HepG2 (cell line): ENCODE measurements around the gene DNAJC13. TPM values are rescaled to one million over a fixed set of nuclear protein-coding genes. Genes with fewer than 3 reads are reported as not detected.

ENCODE experiments used
- ATAC-seq: fragments of 200-7000 bp; cut with Tn5 transposase; 3 replicates; pipeline ENCODE4 v1.9.1; 2020; ENCODE audit warnings: mild to moderate bottlenecking, moderate library complexity
- BruUV-seq: library from RNA; stranded (reverse); fragments of 400-500 nt; replicated peaks from 2 replicates; lab custom pipeline; 2021; lab: Mats Ljungman, UMichigan
- CTCF ChIA-PET: fragments of 300-600 bp; formaldehyde crosslinking; extraction: SDS; loops from one replicate; lab custom pipeline; 2021; ENCODE audit warnings: low total read pairs, inconsistent platforms, low intra/inter-chr PET ratio; lab: Yijun Ruan, JAX
- POLR2A ChIA-PET: fragments of 350-600 bp; sonication (Branson Sonifier 250); formaldehyde crosslinking; loops from one replicate; lab custom pipeline; 2020; ENCODE audit warnings: antibody characterized with exemption, inconsistent platforms; lab: Yijun Ruan, JAX
- DNase-seq: peaks from one replicate; pipeline ENCODE4 v3.0.0-alpha.2; 2015; ENCODE audit warnings: low spot score
- FAIRE-seq: peaks from 3 replicates; lab custom pipeline; 2011; peaks lifted over from hg19 to GRCh38; lab: Jason Lieb, UNC
- H2AFZ ChIP-seq: one replicate; pipeline ENCODE4 v1.6.1; 2011; ENCODE audit warnings: low read length, inconsistent platforms
- H3K27ac ChIP-seq: fragments of 300-600 bp; 3 replicates; pipeline ENCODE4 v1.8.0; 2011; ENCODE audit warnings: mixed run types, mild to moderate bottlenecking, mixed read lengths, low read length, inconsistent platforms; ENCODE audit not compliant: insufficient read depth; ENCODE audit errors: extremely low read length
- H3K27me3 ChIP-seq, 2 experiments: fragments of 200-600 bp in 1 of 2; 2 replicates in 1 of 2; 3 replicates in 1 of 2; pipeline versions ENCODE4 v1.6.0 to v1.8.0; 2011; ENCODE audit warnings: low read length in 2 of 2, mild to moderate bottlenecking in 2 of 2, moderate library complexity in 2 of 2, inconsistent platforms in 1 of 2; ENCODE audit not compliant: insufficient read depth in 2 of 2, control insufficient read depth in 1 of 2
- H3K36me3 ChIP-seq, 2 experiments: fragments of 200-600 bp in 1 of 2; replicated peaks in 1 of 2; 2 replicates in 1 of 2; 3 replicates in 1 of 2; pipeline versions ENCODE4 v1.5.1 to v1.8.0; 2011; ENCODE audit warnings: low read length in 2 of 2, inconsistent platforms in 1 of 2; ENCODE audit not compliant: insufficient read depth in 2 of 2, control insufficient read depth in 1 of 2
- H3K4me1 ChIP-seq: 2 replicates; pipeline ENCODE4 v1.5.1; 2012; ENCODE audit warnings: low read length, inconsistent platforms; ENCODE audit not compliant: insufficient read depth
- H3K4me2 ChIP-seq: 2 replicates; pipeline ENCODE4 v1.6.0; 2011; ENCODE audit warnings: low read depth, low read length, inconsistent platforms
- H3K4me3 ChIP-seq, 3 experiments: fragments of 200-600 bp in 1 of 3; sonication (generic), shearing (Covaris generic) in 1 of 3; replicated peaks in 1 of 3; 2 replicates each; pipeline ENCODE4 v1.5.1; 2011 to 2016; ENCODE audit warnings: low read length in 3 of 3, inconsistent platforms in 2 of 3, low read depth in 2 of 3, mild to moderate bottlenecking in 2 of 3, control low read depth in 1 of 3, mixed read lengths in 1 of 3; ENCODE audit not compliant: insufficient read depth in 1 of 3
- H3K79me2 ChIP-seq: one replicate; pipeline ENCODE4 v1.6.1; 2011; ENCODE audit warnings: low read length, inconsistent platforms; ENCODE audit not compliant: insufficient read depth
- H3K9ac ChIP-seq: 2 replicates; pipeline ENCODE4 v1.6.0; 2011; ENCODE audit warnings: mild to moderate bottlenecking, low read depth, low read length, inconsistent platforms; ENCODE audit not compliant: insufficient read depth
- H3K9me3 ChIP-seq: 2 replicates; pipeline ENCODE4 v1.5.1; 2012; ENCODE audit warnings: mild to moderate bottlenecking, low read length
- H4K20me1 ChIP-seq: 2 replicates; pipeline ENCODE4 v1.6.0; 2011; ENCODE audit warnings: inconsistent platforms, mild to moderate bottlenecking, low read length, moderate library complexity; ENCODE audit not compliant: insufficient read depth
- HDAC2 ChIP-seq: sonication (generic); formaldehyde crosslinking; IDR thresholded peaks from 2 replicates; pipeline ENCODE4 v1.4.0; 2020; ENCODE audit warnings: missing genetic modification reagents
- HNRNPUL1 ChIP-seq: fragments of 200-400 bp; formaldehyde crosslinking; IDR thresholded peaks from 2 replicates; pipeline ENCODE4 v1.6.1; 2017; ENCODE audit warnings: low read depth, mild to moderate bottlenecking, low read length, moderate library complexity
- SKI ChIP-seq: fragments of 450-650 bp; IDR thresholded peaks from one replicate; pipeline ENCODE4 v1.6.1; 2018; ENCODE audit warnings: mild to moderate bottlenecking; ENCODE audit not compliant: partially characterized antibody
- ZNF264 ChIP-seq: sonication (generic); formaldehyde crosslinking; IDR thresholded peaks from 2 replicates; pipeline ENCODE4 v1.4.0; 2020; ENCODE audit warnings: missing genetic modification reagents
- ZNF432 ChIP-seq: sonication (generic); formaldehyde crosslinking; IDR thresholded peaks from 2 replicates; pipeline ENCODE4 v1.5.0; 2020; ENCODE audit warnings: missing genetic modification reagents, mild to moderate bottlenecking, borderline replicate concordance
- ZNF558 ChIP-seq: sonication (generic); formaldehyde crosslinking; IDR thresholded peaks from 2 replicates; pipeline ENCODE4 v1.9.0; 2022; ENCODE audit warnings: mild to moderate bottlenecking, missing genetic modification reagents, borderline replicate concordance
- ZNF782 ChIP-seq: sonication (generic); formaldehyde crosslinking; IDR thresholded peaks from 2 replicates; pipeline ENCODE4 v1.4.0; 2020; ENCODE audit warnings: missing genetic modification reagents, mild to moderate bottlenecking, borderline replicate concordance
- WGBS: methylation state at CpG from one replicate; pipeline ENCODE4 v1.1.6; 2017; ENCODE audit warnings: low lambda C conversion rate; 5-methylcytosine and 5-hydroxymethylcytosine counted together
- in situ Hi-C: cut with HindIII; loops from 2 replicates; pipeline ENCODE4 v1.10.0; 2017; ENCODE audit warnings: low pct_unique_long_range_greater_than_20kb; ENCODE audit not compliant: extremely low pct_ligation_motif_present
- intact Hi-C: fragments of 100-400 bp; cut with micrococcal nuclease; formaldehyde crosslinking; loops from one replicate; pipeline ENCODE4 v1.10.0; 2022; ENCODE audit not compliant: unreplicated experiment
- polyA plus RNA-seq, 8 experiments: library from polyadenylated mRNA; depleted of rRNA in 3 of 8; stranded (reverse) in 7 of 8; unstranded in 1 of 8; fragments of >200 nt; fragmentation: Illumina TruSeq in 4 of 8; extraction: Trizol in 4 of 8; gene quantifications; 2 replicates each; pipeline versions ENCODE4 v1.2.1 to v1.2.3, GENCODE V29; 2011 to 2016; ENCODE audit warnings: low read depth in 4 of 8, missing spikeins in 1 of 8, mixed read lengths in 1 of 8; ENCODE audit not compliant: insufficient read depth in 1 of 8
- total RNA-seq, 5 experiments: library from RNA; depleted of rRNA; stranded (reverse); fragments of >200 nt; fragmentation: Illumina TruSeq; extraction: Trizol; gene quantifications; 2 replicates each; pipeline ENCODE4 v1.2.3, GENCODE V29; 2016; ENCODE audit warnings: low read depth in 1 of 5
- TF ChIP-seq, protein P1 (sequence below): sonication (generic); formaldehyde crosslinking; IDR thresholded peaks from 2 replicates; pipeline ENCODE4 v1.9.0; 2021; ENCODE audit warnings: mild to moderate bottlenecking, missing genetic modification reagents
- TF ChIP-seq, protein P2 (sequence below): sonication (generic); formaldehyde crosslinking; IDR thresholded peaks from 2 replicates; pipeline ENCODE4 v1.4.0; 2020; ENCODE audit warnings: mild to moderate bottlenecking, missing genetic modification reagents
- TF ChIP-seq, protein P3 (sequence below): sonication (generic); formaldehyde crosslinking; IDR thresholded peaks from 2 replicates; pipeline ENCODE4 v1.5.1; 2020; ENCODE audit warnings: missing genetic modification reagents, mild to moderate bottlenecking, borderline replicate concordance
- TF ChIP-seq, protein P4 (sequence below): IDR thresholded peaks from 2 replicates; pipeline ENCODE4 v1.6.1; 2016

DNAJC13 gene
- total and polyA plus RNA-seq, 2 of the 13 experiments (the other 11 are each of a cell fraction or from before 2014, with no cell fraction given) = 9.1 to 26.2 TPM

DNA sequence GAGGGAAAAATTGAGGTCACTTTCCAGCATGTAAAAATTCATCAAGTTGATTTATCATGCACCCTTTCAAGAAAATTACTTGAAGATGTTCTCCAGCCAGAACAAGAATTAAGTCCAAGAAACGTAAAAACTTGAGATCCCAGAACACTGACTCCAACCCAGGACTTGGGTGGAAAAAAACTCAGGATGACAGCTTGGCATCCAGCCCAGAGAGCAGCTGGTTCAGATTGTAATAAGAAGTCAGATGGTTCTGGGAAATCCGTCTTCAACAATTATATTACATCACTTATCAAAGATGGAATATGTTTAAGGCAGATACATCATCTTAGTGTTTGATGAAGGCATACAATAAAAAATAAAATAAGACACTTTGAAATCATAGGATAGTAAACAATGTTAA lies 23.0 kb upstream of the DNAJC13 start:
- Histone ChIP-seq H3K4me2 (no peak overlapping the region), H3K79me2 (no peaks in the 10 kb centered on the region), H3K9ac (no peak overlapping the region), H3K4me1 (no peaks in the 10 kb centered on the region), H3K36me3 (no peaks in the 10 kb centered on the region), H4K20me1 (no peaks in the 10 kb centered on the region), H3K27me3 (no peaks in the 10 kb centered on the region; a peak in 2 of 5 replicates), H3K27ac (no peak overlapping the region), H3K9me3 (no peaks in the 10 kb centered on the region), H2AFZ (no peak overlapping the region), H3K4me3 (no peak overlapping the region)
- ChIA-PET POLR2A (no interaction called here), CTCF (no interaction called here)
- in situ Hi-C loops (no loop called here), intact Hi-C loops (no loop called here)
- DNase-seq = no peak
- no peak for ATAC-seq
- 3% methylated on average over 2 of the region's 2 CpGs for WGBS
- FAIRE-seq = no peak
- BruUV-seq = no TSS peak
- TF ChIP-seq, protein P1, sequence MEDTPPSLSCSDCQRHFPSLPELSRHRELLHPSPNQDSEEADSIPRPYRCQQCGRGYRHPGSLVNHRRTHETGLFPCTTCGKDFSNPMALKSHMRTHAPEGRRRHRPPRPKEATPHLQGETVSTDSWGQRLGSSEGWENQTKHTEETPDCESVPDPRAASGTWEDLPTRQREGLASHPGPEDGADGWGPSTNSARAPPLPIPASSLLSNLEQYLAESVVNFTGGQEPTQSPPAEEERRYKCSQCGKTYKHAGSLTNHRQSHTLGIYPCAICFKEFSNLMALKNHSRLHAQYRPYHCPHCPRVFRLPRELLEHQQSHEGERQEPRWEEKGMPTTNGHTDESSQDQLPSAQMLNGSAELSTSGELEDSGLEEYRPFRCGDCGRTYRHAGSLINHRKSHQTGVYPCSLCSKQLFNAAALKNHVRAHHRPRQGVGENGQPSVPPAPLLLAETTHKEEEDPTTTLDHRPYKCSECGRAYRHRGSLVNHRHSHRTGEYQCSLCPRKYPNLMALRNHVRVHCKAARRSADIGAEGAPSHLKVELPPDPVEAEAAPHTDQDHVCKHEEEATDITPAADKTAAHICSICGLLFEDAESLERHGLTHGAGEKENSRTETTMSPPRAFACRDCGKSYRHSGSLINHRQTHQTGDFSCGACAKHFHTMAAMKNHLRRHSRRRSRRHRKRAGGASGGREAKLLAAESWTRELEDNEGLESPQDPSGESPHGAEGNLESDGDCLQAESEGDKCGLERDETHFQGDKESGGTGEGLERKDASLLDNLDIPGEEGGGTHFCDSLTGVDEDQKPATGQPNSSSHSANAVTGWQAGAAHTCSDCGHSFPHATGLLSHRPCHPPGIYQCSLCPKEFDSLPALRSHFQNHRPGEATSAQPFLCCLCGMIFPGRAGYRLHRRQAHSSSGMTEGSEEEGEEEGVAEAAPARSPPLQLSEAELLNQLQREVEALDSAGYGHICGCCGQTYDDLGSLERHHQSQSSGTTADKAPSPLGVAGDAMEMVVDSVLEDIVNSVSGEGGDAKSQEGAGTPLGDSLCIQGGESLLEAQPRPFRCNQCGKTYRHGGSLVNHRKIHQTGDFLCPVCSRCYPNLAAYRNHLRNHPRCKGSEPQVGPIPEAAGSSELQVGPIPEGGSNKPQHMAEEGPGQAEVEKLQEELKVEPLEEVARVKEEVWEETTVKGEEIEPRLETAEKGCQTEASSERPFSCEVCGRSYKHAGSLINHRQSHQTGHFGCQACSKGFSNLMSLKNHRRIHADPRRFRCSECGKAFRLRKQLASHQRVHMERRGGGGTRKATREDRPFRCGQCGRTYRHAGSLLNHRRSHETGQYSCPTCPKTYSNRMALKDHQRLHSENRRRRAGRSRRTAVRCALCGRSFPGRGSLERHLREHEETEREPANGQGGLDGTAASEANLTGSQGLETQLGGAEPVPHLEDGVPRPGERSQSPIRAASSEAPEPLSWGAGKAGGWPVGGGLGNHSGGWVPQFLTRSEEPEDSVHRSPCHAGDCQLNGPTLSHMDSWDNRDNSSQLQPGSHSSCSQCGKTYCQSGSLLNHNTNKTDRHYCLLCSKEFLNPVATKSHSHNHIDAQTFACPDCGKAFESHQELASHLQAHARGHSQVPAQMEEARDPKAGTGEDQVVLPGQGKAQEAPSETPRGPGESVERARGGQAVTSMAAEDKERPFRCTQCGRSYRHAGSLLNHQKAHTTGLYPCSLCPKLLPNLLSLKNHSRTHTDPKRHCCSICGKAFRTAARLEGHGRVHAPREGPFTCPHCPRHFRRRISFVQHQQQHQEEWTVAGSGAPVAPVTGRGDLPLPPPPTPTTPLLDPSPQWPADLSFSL (CRISPR knock-in tag) = no peak
- no peak for TF ChIP-seq ZNF264 (CRISPR knock-in tag)
- no peak for TF ChIP-seq SKI
- TF ChIP-seq ZNF782 = no peak
- TF ChIP-seq ZNF558 = no peak
- no peak for TF ChIP-seq HNRNPUL1
- TF ChIP-seq, protein P2, sequence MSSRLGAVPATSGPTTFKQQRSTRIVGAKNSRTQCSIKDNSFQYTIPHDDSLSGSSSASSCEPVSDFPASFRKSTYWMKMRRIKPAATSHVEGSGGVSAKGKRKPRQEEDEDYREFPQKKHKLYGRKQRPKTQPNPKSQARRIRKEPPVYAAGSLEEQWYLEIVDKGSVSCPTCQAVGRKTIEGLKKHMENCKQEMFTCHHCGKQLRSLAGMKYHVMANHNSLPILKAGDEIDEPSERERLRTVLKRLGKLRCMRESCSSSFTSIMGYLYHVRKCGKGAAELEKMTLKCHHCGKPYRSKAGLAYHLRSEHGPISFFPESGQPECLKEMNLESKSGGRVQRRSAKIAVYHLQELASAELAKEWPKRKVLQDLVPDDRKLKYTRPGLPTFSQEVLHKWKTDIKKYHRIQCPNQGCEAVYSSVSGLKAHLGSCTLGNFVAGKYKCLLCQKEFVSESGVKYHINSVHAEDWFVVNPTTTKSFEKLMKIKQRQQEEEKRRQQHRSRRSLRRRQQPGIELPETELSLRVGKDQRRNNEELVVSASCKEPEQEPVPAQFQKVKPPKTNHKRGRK (CRISPR knock-in tag) = no peak
- no peak for TF ChIP-seq ZNF432
- TF ChIP-seq HDAC2 (CRISPR knock-in tag) = no peak
- TF ChIP-seq, protein P3, sequence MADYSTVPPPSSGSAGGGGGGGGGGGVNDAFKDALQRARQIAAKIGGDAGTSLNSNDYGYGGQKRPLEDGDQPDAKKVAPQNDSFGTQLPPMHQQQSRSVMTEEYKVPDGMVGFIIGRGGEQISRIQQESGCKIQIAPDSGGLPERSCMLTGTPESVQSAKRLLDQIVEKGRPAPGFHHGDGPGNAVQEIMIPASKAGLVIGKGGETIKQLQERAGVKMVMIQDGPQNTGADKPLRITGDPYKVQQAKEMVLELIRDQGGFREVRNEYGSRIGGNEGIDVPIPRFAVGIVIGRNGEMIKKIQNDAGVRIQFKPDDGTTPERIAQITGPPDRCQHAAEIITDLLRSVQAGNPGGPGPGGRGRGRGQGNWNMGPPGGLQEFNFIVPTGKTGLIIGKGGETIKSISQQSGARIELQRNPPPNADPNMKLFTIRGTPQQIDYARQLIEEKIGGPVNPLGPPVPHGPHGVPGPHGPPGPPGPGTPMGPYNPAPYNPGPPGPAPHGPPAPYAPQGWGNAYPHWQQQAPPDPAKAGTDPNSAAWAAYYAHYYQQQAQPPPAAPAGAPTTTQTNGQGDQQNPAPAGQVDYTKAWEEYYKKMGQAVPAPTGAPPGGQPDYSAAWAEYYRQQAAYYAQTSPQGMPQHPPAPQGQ (CRISPR knock-in tag) = no peak
- TF ChIP-seq, protein P4, sequence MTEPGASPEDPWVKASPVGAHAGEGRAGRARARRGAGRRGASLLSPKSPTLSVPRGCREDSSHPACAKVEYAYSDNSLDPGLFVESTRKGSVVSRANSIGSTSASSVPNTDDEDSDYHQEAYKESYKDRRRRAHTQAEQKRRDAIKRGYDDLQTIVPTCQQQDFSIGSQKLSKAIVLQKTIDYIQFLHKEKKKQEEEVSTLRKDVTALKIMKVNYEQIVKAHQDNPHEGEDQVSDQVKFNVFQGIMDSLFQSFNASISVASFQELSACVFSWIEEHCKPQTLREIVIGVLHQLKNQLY (CRISPR knock-in tag) = no peak
